HEK293T (cell line): Measurements from ENCODE around the gene MAGOHB.

Experiments used
- ARNT ChIP-seq: fragments of 450-650 bp; IDR thresholded peaks from 2 replicates; pipeline ENCODE4 v1.6.1; 2017; ENCODE audit warnings: mild to moderate bottlenecking
- CTBP1 ChIP-seq: fragments of 450-650 bp; IDR thresholded peaks from 2 replicates; pipeline ENCODE4 v1.6.1; 2016; ENCODE audit warnings: borderline replicate concordance
- ELF4 ChIP-seq: fragments of 450-650 bp; IDR thresholded peaks from 2 replicates; pipeline ENCODE4 v1.6.1; 2017; ENCODE audit warnings: antibody characterized with exemption
- FOXA1 ChIP-seq: fragments of 450-650 bp; IDR thresholded peaks from 2 replicates; pipeline ENCODE4 v1.6.1; 2016; ENCODE audit warnings: mild to moderate bottlenecking
- FOXK2 ChIP-seq: fragments of 450-650 bp; IDR thresholded peaks from 2 replicates; pipeline ENCODE4 v1.6.1; 2016; ENCODE audit warnings: mild to moderate bottlenecking
- FOXM1 ChIP-seq: fragments of 450-650 bp; IDR thresholded peaks from 2 replicates; pipeline ENCODE4 v1.6.1; 2017; ENCODE audit warnings: mild to moderate bottlenecking, borderline replicate concordance
- HDGF ChIP-seq: fragments of 450-650 bp; IDR thresholded peaks from 2 replicates; pipeline ENCODE4 v1.6.1; 2017; ENCODE audit warnings: antibody characterized with exemption, borderline replicate concordance
- SP1 ChIP-seq: fragments of 450-650 bp; IDR thresholded peaks from 2 replicates; pipeline ENCODE4 v1.6.1; 2017
- SUZ12 ChIP-seq: fragments of 450-650 bp; IDR thresholded peaks from 2 replicates; pipeline ENCODE4 v1.6.1; 2016; ENCODE audit warnings: mild to moderate bottlenecking
- TARDBP ChIP-seq: fragments of 450-650 bp; IDR thresholded peaks from 2 replicates; pipeline ENCODE4 v1.6.1; 2016
- ZNF384 ChIP-seq: fragments of 450-650 bp; IDR thresholded peaks from 2 replicates; pipeline ENCODE4 v1.6.1; 2016
- TF ChIP-seq, protein P1 (sequence below): fragments of 450-650 bp; IDR thresholded peaks from 2 replicates; pipeline ENCODE4 v1.6.1; 2016

DNA sequence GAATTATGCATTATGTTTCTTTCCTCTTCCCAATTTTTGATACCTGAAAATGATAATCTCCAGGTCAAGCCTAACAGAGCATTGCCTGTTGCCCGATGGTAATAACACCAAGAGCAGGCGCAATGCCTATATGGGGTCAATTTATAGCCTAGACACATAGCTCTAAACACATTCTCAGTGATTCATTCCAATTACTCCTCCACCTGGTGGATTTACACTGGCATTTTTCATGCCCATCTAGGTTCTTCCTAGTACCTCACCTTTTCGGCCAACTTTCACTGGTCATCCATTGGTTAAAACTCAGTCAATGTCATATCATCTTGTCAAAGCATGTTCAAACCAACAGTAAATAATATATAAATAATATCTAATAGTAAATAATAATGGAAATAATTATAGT lies 54.6 kb downstream of the MAGOHB start:
- TF ChIP-seq SUZ12 (no peak), ARNT (no peak), HDGF (no peak), ELF4 (no peak), ZNF384 (no peak), FOXA1 (no peak), SP1 (no peak), FOXM1 (no peak), FOXK2 (no peak), CTBP1 (no peak), TARDBP (no peak)
- TF ChIP-seq, protein P1, sequence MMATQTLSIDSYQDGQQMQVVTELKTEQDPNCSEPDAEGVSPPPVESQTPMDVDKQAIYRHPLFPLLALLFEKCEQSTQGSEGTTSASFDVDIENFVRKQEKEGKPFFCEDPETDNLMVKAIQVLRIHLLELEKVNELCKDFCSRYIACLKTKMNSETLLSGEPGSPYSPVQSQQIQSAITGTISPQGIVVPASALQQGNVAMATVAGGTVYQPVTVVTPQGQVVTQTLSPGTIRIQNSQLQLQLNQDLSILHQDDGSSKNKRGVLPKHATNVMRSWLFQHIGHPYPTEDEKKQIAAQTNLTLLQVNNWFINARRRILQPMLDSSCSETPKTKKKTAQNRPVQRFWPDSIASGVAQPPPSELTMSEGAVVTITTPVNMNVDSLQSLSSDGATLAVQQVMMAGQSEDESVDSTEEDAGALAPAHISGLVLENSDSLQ, result no peak
